ENCODE measurements around the gene CIB2. TPM values are rescaled to one million over a fixed set of nuclear protein-coding genes. Genes with fewer than 3 reads are reported as not detected.
A peak's percentile ranks its signal among the peaks of the same experiment; 100 is the strongest.

Gene CIB2
- total RNA-seq, 4 donors from 2014 or later: 6.6 to 16.2 (median 10.9) TPM

DNA sequence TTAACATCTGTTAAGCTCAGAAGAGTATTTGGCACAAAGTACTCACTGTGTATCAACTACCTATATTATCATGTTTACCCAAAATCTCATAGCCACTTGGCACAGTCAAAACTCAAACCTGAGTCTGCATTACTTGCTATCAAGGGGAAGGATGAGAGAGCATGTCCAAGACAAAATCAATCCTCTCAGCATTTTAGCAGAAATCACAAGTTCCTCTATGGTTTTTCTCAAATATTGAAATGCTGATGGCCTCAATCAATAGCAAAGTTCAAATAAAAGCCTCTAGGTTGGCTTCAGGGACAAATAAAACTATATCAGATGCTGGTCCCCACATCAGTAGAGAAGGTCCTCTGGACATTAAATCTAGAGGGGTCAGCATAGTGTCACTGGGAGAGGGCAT, 68.0 kb downstream of the CIB2 start:
- no peak for DNase-seq (ENCODE audit: low spot score in 2 of 2)
- intact Hi-C loops (cut with DNase I; ENCODE audit: low total_unique reads): no loop called here
- H3K4me3 ChIP-seq (ENCODE audit: low read depth, poor library complexity, severe bottlenecking): no peak overlapping the region
- no peak for TF ChIP-seq POLR2A (IDR thresholded peaks at IDR 0.05)
- TF ChIP-seq, protein P1, sequence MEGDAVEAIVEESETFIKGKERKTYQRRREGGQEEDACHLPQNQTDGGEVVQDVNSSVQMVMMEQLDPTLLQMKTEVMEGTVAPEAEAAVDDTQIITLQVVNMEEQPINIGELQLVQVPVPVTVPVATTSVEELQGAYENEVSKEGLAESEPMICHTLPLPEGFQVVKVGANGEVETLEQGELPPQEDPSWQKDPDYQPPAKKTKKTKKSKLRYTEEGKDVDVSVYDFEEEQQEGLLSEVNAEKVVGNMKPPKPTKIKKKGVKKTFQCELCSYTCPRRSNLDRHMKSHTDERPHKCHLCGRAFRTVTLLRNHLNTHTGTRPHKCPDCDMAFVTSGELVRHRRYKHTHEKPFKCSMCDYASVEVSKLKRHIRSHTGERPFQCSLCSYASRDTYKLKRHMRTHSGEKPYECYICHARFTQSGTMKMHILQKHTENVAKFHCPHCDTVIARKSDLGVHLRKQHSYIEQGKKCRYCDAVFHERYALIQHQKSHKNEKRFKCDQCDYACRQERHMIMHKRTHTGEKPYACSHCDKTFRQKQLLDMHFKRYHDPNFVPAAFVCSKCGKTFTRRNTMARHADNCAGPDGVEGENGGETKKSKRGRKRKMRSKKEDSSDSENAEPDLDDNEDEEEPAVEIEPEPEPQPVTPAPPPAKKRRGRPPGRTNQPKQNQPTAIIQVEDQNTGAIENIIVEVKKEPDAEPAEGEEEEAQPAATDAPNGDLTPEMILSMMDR (IDR thresholded peaks at IDR 0.05): no peak

DNA sequence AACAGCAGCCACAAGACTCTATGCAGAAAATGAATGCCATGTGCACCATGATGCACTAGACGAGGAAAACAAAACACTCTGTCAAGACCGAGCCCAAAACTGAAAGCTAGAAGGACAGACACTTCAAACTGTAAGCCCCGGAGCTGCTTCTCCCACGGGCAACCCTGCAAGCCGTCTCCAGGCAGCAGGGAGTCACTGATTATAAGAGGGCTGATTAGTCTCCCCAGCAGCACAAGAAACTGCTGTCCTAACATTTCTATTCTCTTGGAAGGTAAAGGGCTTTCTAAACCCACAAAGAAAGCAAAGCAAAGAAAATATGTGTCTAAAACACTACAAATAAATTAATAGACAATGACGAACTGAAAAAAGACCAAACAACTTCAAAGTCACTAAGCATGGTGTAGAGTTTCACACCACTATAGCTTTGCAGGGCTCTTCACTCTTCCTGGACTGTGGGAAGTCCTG, 69.2 kb downstream of the CIB2 start:
- 7 to 11% methylated on average over 6 of the region's 6 CpGs for WGBS, 2 donors
- intact Hi-C loops (cut with DNase I; ENCODE audit: low total_unique reads): no loop called here
- DNase-seq (ENCODE audit: low spot score in 2 of 2): peak in 1 of 2 donors; percentile 81
- TF ChIP-seq, protein P1 (IDR thresholded peaks at IDR 0.05): no peak
- TF ChIP-seq POLR2A (IDR thresholded peaks at IDR 0.05): no peak
- no peak overlapping the region for H3K4me3 ChIP-seq (ENCODE audit: low read depth, poor library complexity, severe bottlenecking)

GRCh38 chr15:78060232-78060631, 71.0 kb downstream of the CIB2 start:
- TF ChIP-seq, protein P1 (IDR thresholded peaks at IDR 0.05): no peak
- no peak for TF ChIP-seq POLR2A (IDR thresholded peaks at IDR 0.05)
- no peak overlapping the region for H3K4me3 ChIP-seq (ENCODE audit: low read depth, poor library complexity, severe bottlenecking)
- intact Hi-C loops (cut with DNase I; ENCODE audit: low total_unique reads): no loop called here
- 88 to 92% methylated on average over 5 of the region's 5 CpGs for WGBS, 2 donors
- DNase-seq (ENCODE audit: low spot score in 2 of 2): no peak

DNA sequence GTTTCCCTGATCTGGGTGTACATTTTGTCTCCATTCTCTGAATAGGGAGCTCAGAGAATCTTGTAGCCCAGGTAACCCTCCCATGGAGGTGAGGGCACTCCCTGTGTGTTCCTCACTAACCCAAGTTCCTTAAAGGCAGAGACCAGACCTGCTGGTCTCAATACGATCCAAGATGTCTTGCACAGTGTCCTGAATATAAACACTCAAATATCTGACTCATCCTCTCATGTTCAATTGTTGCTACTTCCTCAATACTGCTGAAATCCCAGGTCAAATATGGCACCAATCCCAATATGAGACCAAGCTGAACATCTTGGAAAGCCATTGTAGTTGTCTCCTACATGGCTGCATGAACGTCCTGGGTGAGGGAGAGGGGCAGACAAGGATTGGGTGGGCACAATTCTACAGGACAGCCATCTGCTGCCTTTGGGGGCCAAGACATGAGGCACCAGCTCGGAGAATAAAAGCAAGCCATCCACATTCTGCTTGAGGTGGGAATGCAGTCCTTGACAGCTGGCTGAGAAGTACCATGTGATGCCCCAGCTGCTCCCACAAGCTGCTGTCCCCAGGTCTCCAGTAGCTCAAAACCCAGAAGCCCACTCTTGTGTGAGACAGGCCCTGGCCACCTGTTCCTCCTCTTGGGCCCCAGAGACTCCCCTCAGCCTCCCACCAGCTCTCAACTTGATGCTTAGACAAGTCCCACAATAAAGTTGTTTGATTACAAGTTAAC, 72.0 kb downstream of the CIB2 start:
- no peak for TF ChIP-seq POLR2A (IDR thresholded peaks at IDR 0.05)
- TF ChIP-seq, protein P1 (IDR thresholded peaks at IDR 0.05): no peak
- H3K4me3 ChIP-seq (ENCODE audit: low read depth, poor library complexity, severe bottlenecking): no peak overlapping the region
- intact Hi-C loops (cut with DNase I; ENCODE audit: low total_unique reads): no loop called here
- DNase-seq (ENCODE audit: low spot score in 2 of 2): peak in 1 of 2 donors; percentile 72
- WGBS, 2 donors: 67% methylated on average over 3 of the region's 3 CpGs

- no peak for TF ChIP-seq POLR2A (IDR thresholded peaks at IDR 0.05)
- TF ChIP-seq, protein P1 (IDR thresholded peaks at IDR 0.05): no peak
- WGBS, 2 donors: 78 to 92% methylated on average over 5 to 10 of the region's 10 CpGs
- intact Hi-C loops (cut with DNase I; ENCODE audit: low total_unique reads): no loop called here
- no peak for DNase-seq (ENCODE audit: low spot score in 2 of 2)
- H3K4me3 ChIP-seq (ENCODE audit: low read depth, poor library complexity, severe bottlenecking): no peak overlapping the region
These were observed 72.8 kb downstream of the CIB2 start for GRCh38 chr15:78058401-78058935.
